Effector CD8-positive, alpha-beta T cell (primary cell): ENCODE measurements around the gene CROCC2.

Experiments used
- DNase-seq: peaks from one replicate; lab custom pipeline; 2025; lab: John Stamatoyannopoulos, UW

Gene CROCC2

DNA sequence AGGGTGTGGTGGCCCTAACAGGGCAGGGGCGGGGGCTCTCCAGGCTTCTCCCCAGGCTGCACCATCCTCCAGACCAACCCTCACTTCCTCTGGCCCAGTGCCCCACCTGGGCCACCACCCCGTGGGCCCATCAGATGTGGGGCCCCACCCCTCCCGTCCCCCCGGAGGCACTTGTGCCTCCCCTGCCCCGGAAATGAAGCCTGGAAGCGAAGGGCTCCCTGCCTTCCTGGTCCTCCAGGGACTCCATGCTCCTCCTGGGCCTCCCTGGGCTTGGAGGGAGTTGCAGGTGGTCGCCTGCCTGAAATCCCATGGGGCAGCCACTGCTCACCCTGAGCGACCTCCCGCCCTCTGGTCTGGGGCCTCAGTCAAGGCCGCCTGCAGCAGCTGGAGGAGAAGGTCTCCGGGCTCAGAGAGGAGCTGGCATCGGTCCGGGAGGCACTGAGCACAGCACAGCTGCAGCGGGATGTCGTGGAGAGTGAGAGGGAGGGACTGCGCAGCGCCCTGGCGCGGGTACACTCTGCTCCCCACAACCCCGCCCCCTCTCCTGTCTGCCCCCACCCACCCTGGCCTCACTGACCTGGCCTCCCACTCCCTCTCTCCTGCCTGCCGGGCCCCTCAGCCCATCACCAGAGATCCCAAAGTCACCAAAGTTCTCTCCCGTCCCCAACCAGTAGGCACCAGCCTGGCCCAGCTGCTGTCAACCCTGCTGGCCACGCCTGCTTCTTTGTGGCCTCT, 28.0 kb downstream of the CROCC2 start:
- no peak for DNase-seq

DNA sequence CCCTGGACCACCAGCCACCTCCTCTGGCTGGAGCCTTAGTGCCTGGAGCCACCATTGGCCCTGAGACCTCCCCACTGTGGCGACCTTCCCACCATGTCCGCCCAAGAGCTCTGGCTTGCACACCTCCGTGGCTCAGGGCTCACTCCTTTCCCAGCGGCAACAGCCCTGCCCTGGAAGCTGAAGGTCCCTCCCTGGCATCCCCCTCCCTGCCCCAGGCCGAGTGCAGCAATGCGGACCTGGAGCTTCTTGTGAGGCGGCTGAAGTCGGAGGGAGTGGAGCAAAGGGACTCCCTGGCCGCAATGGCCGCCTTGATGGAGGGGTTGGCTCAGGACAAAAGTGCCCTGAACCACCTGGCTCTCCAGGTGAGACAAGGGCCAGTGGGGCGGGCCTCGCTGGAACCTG, 28.6 kb downstream of the CROCC2 start:
- no peak for DNase-seq

DNA sequence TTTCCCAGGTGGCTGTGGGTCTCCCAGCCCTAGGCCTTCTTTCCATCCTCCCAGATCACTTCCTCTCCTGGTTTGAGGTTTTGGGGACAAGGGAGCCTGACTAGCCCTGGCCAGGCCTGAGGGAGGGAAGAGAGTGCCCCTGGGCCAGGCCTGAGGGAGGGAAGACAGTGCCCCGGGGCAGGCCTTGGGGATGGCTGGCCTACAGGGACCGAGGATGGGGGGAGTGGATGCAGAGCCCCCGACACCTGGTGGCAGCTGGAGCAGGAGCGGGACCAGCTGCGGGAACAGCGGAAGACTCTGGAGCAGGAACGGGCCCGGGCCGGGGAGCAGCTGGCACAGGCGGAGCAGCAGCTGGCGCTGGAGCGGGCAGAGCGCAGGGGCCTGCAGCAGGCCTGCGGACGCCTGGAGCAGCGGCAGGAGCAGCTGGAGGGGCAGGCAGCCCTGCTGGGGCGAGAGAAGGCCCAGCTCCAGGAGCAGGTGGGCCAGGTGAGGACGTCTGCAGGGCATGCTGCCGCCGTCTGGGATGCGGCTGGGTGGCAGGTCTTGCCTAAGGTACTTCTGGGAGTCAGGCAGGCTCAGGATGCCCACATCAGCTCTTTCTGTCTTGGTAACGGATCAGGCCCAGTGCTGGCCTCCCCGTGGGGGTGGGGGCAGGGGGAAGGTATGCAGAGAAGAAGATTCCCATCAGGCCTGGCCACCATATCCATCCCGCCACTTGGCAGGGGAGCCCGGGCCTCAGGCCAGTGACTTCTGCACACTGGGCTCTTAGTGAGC, 29.2 kb downstream of the CROCC2 start:
- no peak for DNase-seq

DNA sequence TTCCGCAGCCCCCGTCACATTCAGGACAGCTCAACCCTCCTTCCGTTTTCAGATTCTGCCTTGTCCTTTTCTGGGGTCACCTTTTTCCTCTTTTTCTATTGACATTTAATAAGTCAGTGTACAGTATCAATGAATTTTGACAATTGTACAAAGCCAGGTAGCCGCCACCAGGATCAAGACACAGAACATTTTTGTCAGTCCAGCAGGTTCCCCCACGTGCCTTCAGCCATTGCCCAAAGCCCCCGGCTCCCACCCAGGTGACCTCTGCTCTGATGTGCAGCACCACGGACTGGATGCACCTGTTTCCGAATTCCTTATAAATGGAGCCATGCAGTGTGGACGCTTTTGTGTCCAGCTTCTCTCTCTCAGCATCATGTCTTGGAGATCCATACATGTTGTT, 30.0 kb downstream of the CROCC2 start:
- no peak for DNase-seq

DNA sequence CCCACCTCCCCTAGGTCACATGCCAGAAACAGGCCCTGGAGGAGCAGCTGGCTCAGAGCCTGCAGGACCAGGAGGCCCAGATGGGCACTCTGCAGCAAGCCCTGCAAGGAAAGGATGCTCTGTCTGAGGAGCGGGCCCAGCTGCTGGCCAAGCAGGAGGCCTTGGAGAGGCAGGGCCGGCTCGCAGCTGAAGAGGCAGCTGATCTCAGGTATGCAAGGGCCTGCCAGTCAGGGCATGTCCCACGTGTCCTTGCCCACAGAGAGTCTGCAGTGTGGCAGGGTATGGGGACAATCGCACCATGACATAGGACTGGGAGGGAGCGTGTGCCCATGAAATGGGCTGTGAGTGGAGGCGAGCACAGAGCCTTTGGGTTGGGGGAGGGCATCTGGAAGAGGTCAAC, 39.9 kb downstream of the CROCC2 start:
- DNase-seq: no peak

DNA sequence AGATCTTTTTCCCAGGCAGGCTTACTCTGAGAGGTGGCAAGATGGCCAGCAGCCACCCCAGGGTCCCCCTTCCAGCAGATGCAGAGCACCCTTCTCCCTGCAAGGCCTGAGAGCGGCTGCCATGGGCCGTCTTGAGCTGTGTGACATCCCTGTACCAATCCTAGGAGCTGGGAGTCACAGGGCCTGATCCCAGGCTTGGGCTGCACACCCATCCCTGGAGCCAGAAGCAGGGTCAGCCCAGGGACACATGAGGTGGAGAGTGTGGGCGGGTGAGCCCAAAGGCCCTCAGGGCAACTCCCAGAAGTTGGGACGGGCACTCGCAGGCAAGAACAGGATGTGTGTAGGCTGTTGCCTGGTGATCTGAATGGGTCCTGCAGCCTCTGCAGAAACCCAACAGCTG, 40.5 kb downstream of the CROCC2 start:
- no peak for DNase-seq

DNA sequence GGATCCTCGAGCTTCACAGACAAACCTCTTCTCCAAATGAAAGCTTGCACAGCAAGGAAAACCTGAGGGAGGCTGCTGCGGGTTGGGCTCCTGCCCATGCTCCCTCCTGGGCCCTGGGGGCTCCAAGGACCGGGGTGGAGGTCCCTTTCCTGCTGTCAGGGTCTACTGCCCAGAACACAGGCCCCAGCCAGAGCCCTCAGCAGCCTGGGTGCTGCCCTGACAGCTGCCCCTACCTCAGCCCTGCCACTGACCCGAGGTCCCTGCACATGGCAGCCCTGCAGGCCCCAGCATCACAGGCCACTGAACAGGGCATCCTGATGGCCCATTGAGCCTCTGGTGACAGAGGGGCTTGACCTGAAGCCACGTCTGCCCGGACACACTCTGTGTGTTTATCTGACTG, 41.0 kb downstream of the CROCC2 start:
- DNase-seq: no peak

DNA sequence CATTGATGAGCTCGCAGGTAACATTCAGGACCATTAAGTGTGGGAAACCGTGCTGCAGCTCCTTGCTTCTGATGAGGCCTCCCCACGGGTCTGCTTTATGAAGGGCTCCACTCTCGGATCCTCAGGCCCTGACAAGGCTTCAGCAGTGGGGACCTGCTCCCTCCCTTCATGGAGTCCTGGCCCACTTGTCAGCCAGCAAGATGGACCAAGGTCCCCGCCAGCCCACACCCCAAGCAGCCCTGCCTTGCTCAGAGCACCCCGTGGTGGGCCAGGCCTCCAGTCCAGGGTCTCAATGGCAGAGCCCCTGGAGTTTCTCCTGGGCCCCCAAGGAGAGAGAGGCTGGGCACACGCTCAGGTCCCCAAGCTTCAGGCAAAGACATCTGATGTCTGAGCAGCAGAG, 41.5 kb downstream of the CROCC2 start:
- no peak for DNase-seq

DNA sequence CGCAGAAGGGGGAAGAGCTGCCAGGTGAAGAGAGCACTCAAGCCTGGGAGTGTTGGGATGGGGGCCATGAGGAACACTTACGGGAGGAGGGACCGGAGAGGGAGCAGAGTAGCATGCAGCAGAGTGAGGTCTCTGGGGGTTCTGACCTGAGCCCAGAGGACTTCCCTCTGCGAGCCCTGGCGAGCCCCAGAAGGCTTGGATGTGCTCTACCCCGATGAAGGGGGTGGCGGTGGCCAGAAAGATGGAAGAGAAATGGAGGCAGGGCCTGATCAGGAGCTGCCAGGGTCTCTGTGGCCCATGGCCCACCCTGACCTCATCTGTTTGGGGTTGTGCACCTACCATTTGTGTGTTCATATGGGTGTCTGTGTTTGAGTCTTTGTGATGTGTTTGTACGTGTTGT, 42.0 kb downstream of the CROCC2 start:
- DNase-seq: no peak

DNA sequence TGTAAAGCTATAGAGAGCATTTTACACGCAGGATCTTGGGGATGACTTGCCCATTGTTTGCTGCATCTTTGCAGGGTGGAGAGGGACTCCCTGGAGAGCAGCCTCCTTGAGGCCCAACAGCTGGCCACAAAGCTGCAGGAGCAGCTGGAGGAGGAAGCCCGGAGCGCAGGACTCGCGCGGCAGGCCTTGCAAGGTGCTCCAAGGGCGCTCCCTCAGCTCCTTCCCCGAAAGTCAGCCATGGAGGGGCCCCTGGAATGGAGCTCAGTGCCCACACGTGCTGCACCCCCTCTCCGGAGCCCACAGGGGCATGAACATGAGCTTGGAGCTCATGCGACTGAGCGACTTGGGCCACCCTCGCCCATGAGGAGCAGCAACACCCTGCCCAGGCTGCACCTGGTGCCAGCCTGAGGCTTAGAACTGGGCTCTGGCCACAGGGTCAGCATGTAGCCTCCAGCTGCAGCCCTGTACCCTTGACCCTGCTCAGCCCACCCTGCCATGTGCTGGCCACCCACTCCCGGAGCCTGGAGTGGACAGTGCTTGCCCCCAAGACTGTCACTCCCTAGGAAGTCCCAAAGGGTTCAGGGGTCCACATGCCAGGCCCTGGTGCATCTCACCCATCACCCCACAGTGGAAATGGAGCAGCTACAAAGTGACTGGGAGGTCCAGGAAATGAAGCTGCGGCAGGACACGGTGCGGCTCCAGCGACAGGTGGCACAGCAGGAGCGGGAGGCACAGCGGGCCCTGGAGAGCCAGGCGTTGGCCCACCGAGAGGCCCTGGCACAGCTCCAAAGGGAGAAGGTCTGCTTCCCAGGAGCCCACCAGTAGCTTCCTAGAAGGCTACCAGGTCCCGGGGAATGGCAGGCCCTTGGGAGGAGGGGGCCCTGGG, 43.0 kb downstream of the CROCC2 start:
- no peak for DNase-seq

DNA sequence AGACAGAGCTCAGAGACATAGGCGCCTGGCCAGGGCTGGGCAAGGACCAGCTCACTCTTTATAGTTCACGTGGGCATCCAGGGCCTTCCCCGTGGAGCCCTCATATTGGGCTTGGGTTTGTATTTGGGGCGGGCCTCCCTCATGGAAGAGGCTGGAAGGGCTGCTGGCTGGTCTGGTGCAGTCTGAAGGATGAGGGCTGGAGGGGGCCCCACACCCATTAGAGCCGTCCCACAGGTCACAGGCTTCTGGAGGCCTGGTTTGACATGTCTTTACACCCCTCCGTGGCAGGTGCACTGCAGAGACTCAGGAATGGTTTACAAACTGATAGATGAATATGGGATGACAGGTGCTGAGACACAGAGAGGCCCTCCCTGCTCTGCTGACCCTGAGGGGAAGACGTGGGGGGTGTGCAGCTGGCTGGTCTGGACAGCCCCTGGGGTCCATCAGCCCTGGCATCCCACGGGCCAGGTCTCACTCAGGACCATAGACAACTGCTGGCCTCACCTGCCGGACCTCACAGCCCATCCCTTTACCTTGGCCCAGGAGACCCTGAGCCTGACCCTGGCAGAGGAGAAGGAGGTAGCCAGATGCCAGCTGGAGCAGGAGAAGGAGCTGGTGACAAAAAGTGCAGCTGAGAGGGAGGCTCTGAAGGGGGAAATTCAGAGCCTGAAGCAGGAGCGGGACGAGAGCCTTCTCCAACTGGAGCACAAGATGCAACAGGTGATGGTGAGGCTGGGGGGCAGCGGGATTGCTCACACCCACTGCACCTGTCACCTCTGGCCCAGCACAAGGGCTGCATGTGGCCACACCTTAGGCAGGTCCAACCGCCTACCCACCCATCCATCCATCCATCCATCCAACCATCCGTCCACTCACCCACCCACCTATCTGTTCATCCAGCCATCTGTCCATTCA, 43.9 kb downstream of the CROCC2 start:
- DNase-seq: no peak

DNA sequence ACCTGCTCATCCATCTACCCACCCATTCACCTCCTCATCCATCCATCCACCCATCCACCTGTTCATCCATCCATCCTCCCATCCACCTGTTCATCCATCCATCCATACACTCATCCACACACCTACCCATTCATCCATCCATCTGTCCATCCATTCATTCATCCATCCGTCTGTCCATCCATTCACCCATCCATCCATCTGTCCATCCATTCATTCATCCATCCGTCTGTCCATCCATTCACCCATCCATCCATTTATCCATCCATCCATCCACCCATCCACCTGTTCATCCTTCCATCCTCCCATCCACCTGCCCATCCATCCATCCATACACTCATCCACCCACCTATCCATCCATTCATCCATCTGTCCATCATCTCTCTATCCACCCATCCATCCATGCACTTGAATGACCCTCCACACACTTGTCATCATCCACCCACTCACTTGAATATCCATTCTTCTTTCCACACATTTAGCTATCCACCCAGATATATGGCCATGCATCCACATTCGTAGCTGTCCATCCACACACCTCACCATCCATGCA, 45.0 kb downstream of the CROCC2 start:
- no peak for DNase-seq

DNA sequence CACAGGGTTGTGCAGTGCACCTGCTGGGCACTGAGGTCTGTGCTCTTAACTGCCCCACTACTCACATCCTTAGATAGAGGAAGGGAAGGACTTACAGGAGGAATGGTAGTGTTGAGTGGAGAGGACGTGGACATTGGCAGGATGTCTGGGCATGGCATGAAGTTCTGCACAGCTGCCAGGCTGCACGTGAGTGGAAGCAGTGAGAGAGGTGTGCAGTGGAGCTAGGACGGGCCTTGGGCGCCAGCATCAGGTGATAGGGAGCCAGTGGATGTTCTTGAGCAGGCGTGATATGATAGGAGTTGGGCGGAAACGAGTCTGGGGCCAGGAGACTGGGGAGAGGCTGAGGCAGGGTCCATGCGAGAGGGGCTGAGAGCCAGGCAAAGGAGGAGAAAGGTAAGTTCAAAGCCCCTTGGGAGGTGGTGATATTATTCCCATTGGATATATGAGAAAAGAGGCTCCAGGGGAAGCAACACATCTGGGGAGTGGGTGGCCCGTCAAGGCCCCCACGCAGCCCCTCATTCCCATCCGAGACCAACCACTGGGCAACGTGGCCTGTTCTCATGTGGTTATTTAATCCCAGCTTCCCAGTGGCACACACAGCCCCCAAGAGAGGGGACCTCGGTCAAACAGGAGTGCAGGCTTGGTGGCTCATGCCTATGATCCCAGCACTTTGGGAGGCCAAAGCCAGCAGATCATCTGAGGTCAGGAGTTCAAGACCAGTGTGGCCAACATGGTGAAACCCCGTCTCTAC, 46.5 kb downstream of the CROCC2 start:
- no peak for DNase-seq

DNA sequence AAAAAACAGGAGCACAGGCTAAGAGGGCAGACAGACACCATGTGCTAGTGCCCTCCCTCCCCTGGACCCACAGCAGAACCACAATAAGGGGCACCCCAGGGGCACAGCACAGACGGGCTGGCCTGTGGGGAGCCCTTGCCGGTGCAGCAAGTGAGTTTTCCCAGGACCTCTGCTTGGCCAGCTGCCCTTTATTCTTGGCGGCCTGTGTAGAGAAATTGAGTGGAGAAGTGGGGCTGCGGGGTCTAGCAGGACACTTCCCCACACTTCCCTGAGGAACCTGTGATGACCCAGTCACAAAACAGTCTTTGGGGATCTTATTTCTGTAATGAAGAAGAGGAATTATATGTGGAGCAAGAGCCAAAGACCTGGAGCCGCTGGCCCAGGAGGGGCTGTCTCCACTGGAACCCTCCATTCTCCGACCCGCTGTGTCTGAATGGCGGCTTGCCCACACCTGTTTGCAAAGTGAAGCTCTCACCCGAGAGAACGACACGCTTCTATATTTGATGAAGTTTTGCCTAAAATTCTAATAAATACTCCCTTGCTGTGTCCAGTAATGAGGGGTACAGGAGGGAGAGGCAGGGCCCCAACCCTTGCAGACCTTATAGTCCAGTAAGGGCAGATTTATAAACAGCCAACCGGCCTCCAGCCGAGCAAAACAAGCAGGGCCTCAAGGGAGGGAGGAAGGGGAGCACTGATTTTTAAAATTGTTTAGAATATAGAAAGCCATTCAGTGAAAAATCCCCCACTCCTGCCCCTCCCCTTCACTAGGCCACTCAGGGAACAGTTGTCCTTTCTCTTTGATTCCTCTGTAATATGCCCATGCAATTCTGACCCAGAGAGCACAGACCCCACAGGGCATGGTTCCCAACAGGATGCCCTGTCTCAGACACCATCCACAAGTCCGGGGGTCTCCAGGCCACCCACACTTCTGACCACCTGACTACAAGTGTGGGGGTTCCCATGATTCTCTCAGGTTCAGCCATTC, 47.6 kb downstream of the CROCC2 start:
- no peak for DNase-seq

DNA sequence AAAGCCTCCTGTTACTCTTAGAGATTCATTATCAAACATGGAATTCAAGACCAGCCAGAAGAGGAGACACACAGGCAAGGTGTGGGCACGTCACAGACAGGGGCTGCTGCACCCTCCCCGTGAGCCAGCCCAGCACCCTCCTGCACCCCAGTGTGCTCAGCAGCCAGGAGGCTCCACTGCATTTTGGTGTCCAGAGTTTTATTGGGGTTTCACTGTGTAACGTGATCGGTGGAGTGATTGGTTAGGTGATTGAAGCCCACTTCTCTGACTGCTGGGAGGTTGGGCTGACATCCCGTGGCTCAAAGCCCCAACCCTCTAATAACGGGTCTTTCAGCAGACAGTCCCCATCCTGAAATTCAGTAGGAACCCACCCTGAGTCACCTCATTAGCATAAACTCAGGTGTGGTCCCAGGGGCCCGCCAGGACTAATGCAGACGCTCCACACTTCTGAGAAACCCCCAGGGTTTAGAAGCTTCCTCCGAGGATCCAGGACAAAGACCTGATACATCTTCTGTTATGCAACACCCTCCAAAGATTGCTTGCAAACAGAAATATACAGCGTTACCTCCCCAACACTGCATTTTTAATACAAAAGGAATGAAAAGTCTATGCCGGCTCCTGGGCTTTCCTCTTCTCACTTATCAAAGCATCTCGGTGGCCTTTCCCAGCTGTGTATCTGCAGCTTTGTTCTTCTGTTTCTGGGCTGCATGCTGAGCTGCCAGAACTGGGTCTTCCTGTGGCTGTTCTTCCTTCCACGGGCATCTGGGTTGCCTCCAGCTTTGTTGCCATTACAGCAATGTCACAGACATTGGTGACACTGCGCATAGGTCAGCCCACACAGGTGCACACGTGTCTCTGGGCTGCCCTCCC, 48.5 kb downstream of the CROCC2 start:
- no peak for DNase-seq

DNA sequence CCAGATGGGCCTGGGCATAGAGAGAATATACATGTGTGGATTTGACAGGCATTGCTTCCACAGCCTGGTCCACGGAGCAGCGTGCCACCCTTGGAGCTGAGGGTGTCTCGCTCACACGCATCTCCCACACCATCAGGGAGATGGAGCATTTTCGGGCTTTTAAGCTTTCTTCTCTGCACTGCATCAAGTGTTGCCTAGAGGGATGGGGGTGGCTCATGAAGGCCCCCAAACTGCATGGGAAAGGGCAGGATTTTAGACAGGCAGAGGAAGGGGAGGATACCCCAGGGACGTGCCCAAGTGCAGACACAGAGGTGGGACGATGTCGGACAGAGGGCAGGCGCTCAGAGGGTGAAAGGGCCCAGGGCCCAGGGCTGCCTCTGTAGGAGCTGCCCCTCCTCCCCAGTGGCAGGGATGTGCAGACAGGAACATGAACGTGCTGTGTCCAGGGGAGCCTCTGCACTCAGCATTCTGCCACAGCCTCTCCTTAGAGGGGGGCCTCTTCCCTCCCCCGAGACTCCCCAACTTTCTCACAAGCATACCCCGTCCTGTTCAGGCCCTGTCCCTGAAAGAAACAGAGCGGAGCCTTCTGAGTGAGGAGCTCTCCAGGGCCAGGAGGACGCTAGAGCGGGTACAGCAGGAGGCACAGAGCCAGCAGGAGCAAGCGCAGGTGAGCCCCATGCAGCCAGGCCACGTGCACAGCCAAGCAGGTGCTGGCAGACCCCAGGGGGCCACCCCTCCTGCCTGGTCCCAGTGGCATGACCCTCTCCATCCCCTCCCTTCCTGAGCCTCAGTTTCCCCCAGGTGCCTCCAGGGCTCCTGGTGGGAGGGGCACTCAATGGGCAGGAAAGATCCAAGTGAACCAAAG, 49.4 kb downstream of the CROCC2 start:
- no peak for DNase-seq
